SK-N-SH (cell line): Measurements from ENCODE around the gene DNAL4. TPM values are rescaled to one million over a fixed set of nuclear protein-coding genes. Genes with fewer than 3 reads are reported as not detected.
A peak's percentile ranks its signal among the peaks of the same experiment; 100 is the strongest.

ENCODE experiments used
- CTCF ChIA-PET: fragments of 300-600, 350-600 bp; formaldehyde crosslinking; extraction: SDS; loops from one replicate; lab custom pipeline; 2021; lab: Yijun Ruan, JAX
- POLR2A ChIA-PET: fragments of 350-600 bp; sonication (Branson Sonifier 250); formaldehyde crosslinking; extraction: SDS; loops from one replicate; lab custom pipeline; 2020; ENCODE audit warnings: antibody characterized with exemption, inconsistent platforms; lab: Yijun Ruan, JAX
- DNase-seq: peaks from one replicate; pipeline ENCODE4 v3.0.0; 2012
- H2AFZ ChIP-seq: fragments of 200-600 bp; sonication (generic); 2 replicates; pipeline ENCODE4 v1.8.1; 2016; ENCODE audit warnings: antibody characterized with exemption, mild to moderate bottlenecking, low read depth
- H3F3A ChIP-seq: fragments of 200-600 bp; sonication (generic); replicated peaks from 2 replicates; pipeline ENCODE3; 2016; ENCODE audit warnings: antibody characterized with exemption, mild to moderate bottlenecking; ENCODE audit not compliant: insufficient read depth
- H3K27ac ChIP-seq, 2 experiments: fragments of 200-500 bp in 1 of 2; fragments of 200-600 bp in 1 of 2; sonication (Bioruptor generic) in 1 of 2; sonication (generic), shearing (Covaris generic) in 1 of 2; 2 replicates each; pipeline versions ENCODE4 v1.5.1 to v1.6.1; 2014 to 2016; ENCODE audit warnings: low read depth in 2 of 2, inconsistent platforms in 1 of 2, low read length in 1 of 2, mild to moderate bottlenecking in 1 of 2, mixed read lengths in 1 of 2
- H3K27me3 ChIP-seq: fragments of 200-600 bp; sonication (generic), shearing (Covaris generic); 2 replicates; pipeline ENCODE4 v1.6.1; 2016; ENCODE audit warnings: mixed run types; ENCODE audit not compliant: insufficient read depth
- H3K36me3 ChIP-seq, 2 experiments: fragments of 200-500 bp in 1 of 2; fragments of 200-600 bp in 1 of 2; sonication (Bioruptor generic) in 1 of 2; sonication (generic) in 1 of 2; replicated peaks in 1 of 2; 2 replicates each; pipeline versions ENCODE3 to v1.5.1; 2014 to 2016; ENCODE audit warnings: low read length in 1 of 2, mild to moderate bottlenecking in 1 of 2; ENCODE audit not compliant: insufficient read depth in 2 of 2, control insufficient read depth in 1 of 2
- H3K4me1 ChIP-seq, 2 experiments: fragments of 200-500 bp in 1 of 2; fragments of 200-600 bp in 1 of 2; sonication (Bioruptor generic) in 1 of 2; sonication (generic), shearing (Covaris generic) in 1 of 2; 2 replicates each; pipeline versions ENCODE4 v1.5.1 to v1.6.1; 2014 to 2016; ENCODE audit warnings: low read depth in 1 of 2, low read length in 1 of 2, mixed run types in 1 of 2; ENCODE audit not compliant: insufficient read depth in 2 of 2, control insufficient read depth in 1 of 2
- H3K4me2 ChIP-seq: fragments of 200-600 bp; sonication (generic), shearing (Covaris generic); 2 replicates; pipeline ENCODE4 v1.6.1; 2017; ENCODE audit warnings: mixed run types
- H3K4me3 ChIP-seq, 2 experiments: fragments of 200-500 bp in 1 of 2; fragments of 200-600 bp in 1 of 2; sonication (Bioruptor generic) in 1 of 2; sonication (generic), shearing (Covaris generic) in 1 of 2; 2 replicates each; pipeline versions ENCODE4 v1.5.1 to v1.8.1; 2014 to 2016; ENCODE audit warnings: low read depth in 2 of 2, inconsistent platforms in 1 of 2, low read length in 1 of 2, mild to moderate bottlenecking in 1 of 2, mixed read lengths in 1 of 2, moderate library complexity in 1 of 2
- H3K79me2 ChIP-seq: fragments of 200-600 bp; sonication (generic); 2 replicates; pipeline ENCODE4 v1.8.1; 2017; ENCODE audit warnings: mild to moderate bottlenecking; ENCODE audit not compliant: insufficient read depth
- H3K9ac ChIP-seq: fragments of 200-600 bp; sonication (generic); 2 replicates; pipeline ENCODE4 v1.6.1; 2017; ENCODE audit warnings: mixed run types
- H3K9me2 ChIP-seq: fragments of 200-600 bp; sonication (generic); 2 replicates; pipeline ENCODE4 v1.6.1; 2017; ENCODE audit warnings: mixed run types
- H3K9me3 ChIP-seq: fragments of 200-600 bp; sonication (generic); 2 replicates; pipeline ENCODE4 v1.6.1; 2017; ENCODE audit warnings: mixed run types, mild to moderate bottlenecking, moderate library complexity
- H4K20me1 ChIP-seq: fragments of 200-600 bp; sonication (generic); 2 replicates; pipeline ENCODE4 v1.6.1; 2017; ENCODE audit warnings: mild to moderate bottlenecking, mixed run types; ENCODE audit not compliant: insufficient read depth
- GABPA ChIP-seq: IDR thresholded peaks from 2 replicates; pipeline ENCODE4 v1.4.0; 2012; ENCODE audit warnings: low read depth, mild to moderate bottlenecking
- GATA2 ChIP-seq: sonication (generic); formaldehyde crosslinking; IDR thresholded peaks from 2 replicates; pipeline ENCODE4 v1.5.0; 2020; ENCODE audit warnings: mild to moderate bottlenecking, missing genetic modification reagents
- PBX3 ChIP-seq: IDR thresholded peaks from 2 replicates; pipeline ENCODE4; 2012
- POLR2AphosphoS5 ChIP-seq: IDR thresholded peaks from 2 replicates; pipeline ENCODE4 v1.6.1; 2012; ENCODE audit warnings: low read depth, low read length
- RFX5 ChIP-seq: IDR thresholded peaks from 2 replicates; pipeline ENCODE4 v1.6.1; 2012; ENCODE audit warnings: mild to moderate bottlenecking, improper control_type of control experiment, low read length
- SMC3 ChIP-seq: IDR thresholded peaks from 2 replicates; pipeline ENCODE4 v1.6.1; 2012; ENCODE audit warnings: low read depth, low read length, improper control_type of control experiment
- WGBS: methylation state at CpG from one replicate; pipeline ENCODE4 v1.1.6; 2017; ENCODE audit warnings: low lambda C conversion rate; 5-methylcytosine and 5-hydroxymethylcytosine counted together
- polyA plus RNA-seq, 3 experiments: library from polyadenylated mRNA; depleted of rRNA; stranded (reverse); fragments of >200 nt; gene quantifications; 2 replicates each; pipeline ENCODE4 v1.2.3, GENCODE V29; 2012

DNAL4 gene
- polyA plus RNA-seq (2012; rRNA removed) = 15.1 and 17.6 TPM in 2 replicates
- polyA plus RNA-seq (2012; cell fraction: cytosol; rRNA removed) = 10.3 and 13.3 TPM in 2 replicates
- 6.8 and 7.1 TPM in 2 replicates for polyA plus RNA-seq (2012; cell fraction: nucleus; rRNA removed)

- DNase-seq = peak; percentile 89
- Histone ChIP-seq H2AFZ (peak within 1 kb of the TSS; percentile 56; the same call in 1 of the 2 replicates), H3K27me3 (no peaks in the 10 kb centered on the region), H3K9ac (peak within 1 kb of the TSS; percentile 69), H3K36me3 (no peaks in the 10 kb centered on the region), H3K27ac (no peak within 1 kb of the TSS), H3K4me3 (peak within 1 kb of the TSS; percentile 63 to 66), H3F3A (no peaks in the 10 kb centered on the region), H4K20me1 (no peaks in the 10 kb centered on the region), H3K9me2 (no peaks in the 10 kb centered on the region), H3K4me2 (peak within 1 kb of the TSS; percentile 74), H3K4me1 (peaks cover 3 to 11% of the 10 kb centered on the region in 2 experiments; a peak in 3 of 4 replicates), H3K79me2 (peaks cover 5% of the 10 kb centered on the region; the same call in 1 of the 2 replicates), H3K9me3 (no peaks in the 10 kb centered on the region)
- under 1% methylated on average over 23 of the region's 47 CpGs for WGBS
- ChIA-PET POLR2A (no interaction called here), CTCF (interaction anchor here (1.1 kb wide), 1 partner anchor 25 kb away, joined by 4 read pairs; no protein-coding TSS in a partner anchor)
- TF ChIP-seq RFX5 (no peak), PBX3 (peak; percentile 98), GABPA (peak; percentile 85), POLR2AphosphoS5 (peak; percentile 21; the same call in 1 of the 2 replicates), GATA2 (CRISPR knock-in tag) (no peak)
Observed at GRCh38 chr22:38793721-38794466, at the start of gene DNAL4. DNAL4 (minus strand) TSS chr22:38794143; CDS start chr22:38782731, 11,412 bp downstream.

- no peaks in the 10 kb centered on the region for H3K9me3 ChIP-seq
- no peaks in the 10 kb centered on the region for H3K27me3 ChIP-seq
- no peak overlapping the region for H2AFZ ChIP-seq
- no peaks in the 10 kb centered on the region for H3K9me2 ChIP-seq
- H3F3A ChIP-seq = no peaks in the 10 kb centered on the region
- no peak overlapping the region; a peak in 1 of 4 replicates for H3K27ac ChIP-seq
- peak overlapping the region; percentile 41; the same call in 1 of the 2 replicates for H3K4me2 ChIP-seq
- no peaks in the 10 kb centered on the region for H4K20me1 ChIP-seq
- peak overlapping the region in 1 of 2 experiments; percentile 37; a peak in 2 of 4 replicates for H3K4me3 ChIP-seq
- TF ChIP-seq SMC3 (peak; percentile 20; the same call in 1 of the 2 replicates), PBX3 (no peak)
- H3K79me2 ChIP-seq = no peaks in the 10 kb centered on the region
- no CpG with 5 or more reads among the region's 68 CpGs for WGBS
- peak; percentile 84 for DNase-seq
- no peaks in the 10 kb centered on the region; a peak in 1 of 4 replicates for H3K4me1 ChIP-seq
- no peak overlapping the region for H3K9ac ChIP-seq
- ChIA-PET CTCF (interaction anchor here (0.7 to 2.6 kb wide), 7 partner anchors 14 to 77 kb away, joined by 3 to 25 read pairs (median 4); no protein-coding TSS in a partner anchor), POLR2A (interaction anchor here (0.9 kb wide), 1 partner anchor 20 kb away, joined by 3 read pairs; no protein-coding TSS in a partner anchor)
- H3K36me3 ChIP-seq = no peaks in the 10 kb centered on the region
Observed at GRCh38 chr22:38843201-38843656, 49.3 kb upstream of the DNAL4 start.
